ENCODE data around the gene RAD23A.

RAD23A gene

DNA sequence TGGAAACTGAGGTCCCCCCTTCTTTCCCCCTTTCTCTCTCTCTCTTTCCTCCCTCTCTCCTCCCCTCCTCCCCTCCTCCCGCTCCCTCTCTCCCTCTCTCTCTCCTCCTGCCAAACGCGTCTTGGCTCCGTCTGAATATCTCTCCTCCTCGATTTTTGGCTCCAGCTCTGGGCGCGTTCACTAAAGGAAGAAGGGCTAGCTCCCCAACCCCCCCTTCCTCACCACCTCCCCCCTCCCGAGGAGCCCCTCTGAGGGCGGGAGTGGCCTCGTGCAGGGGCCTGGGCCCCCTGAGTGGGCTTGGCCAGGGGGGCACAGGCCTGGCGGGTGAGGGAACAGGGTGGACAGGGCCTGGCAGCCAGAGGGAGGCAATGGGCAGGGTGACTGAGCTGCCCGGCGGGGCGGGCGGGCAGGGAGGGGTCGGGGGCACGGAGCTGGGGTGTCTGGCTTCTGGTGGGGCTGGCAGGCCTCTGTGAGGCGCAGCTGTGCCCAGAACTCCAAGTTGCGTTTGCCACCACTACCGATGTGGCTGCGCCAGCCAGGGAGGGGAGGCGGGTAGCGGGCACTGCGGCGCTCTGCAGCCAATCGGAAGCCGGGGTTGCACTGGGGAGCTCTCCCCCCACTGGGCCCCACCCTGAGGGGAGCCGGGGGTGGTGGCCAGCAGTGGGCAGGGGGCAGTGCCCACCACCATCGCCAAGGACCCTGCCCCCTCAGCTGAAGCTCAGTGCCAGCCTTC is 56.7 kb downstream of the RAD23A start:
- no peak for DNase-seq (ENCODE audit: low read depth in 1 of 2, low spot score in 1 of 2)

DNA sequence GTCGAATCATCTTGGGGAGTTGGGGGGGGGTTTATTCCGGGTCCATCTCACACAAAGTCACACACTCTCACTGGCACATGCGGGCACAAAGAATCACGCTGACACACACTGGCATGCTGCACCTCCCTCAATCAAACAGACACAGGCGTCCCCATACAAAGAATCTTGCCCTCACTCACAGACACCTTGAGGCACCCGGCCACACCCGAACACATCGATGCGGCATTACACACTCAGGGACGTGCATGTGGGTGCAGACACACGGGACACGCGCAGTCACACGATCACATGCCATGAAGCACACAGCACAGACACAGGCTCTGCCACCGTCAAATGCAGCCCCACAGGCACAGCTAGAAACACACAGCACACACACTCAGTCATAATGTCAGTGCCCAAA is 57.4 kb downstream of the RAD23A start:
- no peak for DNase-seq (ENCODE audit: low read depth in 1 of 2, low spot score in 1 of 2)
